ENCODE measurements around the gene MTF1. TPM values are rescaled to one million over a fixed set of nuclear protein-coding genes. Genes with fewer than 3 reads are reported as not detected.

The MTF1 gene
- total and polyA plus RNA-seq, 10 donors: 1.3 to 49.8 (median 11.4) TPM

DNA sequence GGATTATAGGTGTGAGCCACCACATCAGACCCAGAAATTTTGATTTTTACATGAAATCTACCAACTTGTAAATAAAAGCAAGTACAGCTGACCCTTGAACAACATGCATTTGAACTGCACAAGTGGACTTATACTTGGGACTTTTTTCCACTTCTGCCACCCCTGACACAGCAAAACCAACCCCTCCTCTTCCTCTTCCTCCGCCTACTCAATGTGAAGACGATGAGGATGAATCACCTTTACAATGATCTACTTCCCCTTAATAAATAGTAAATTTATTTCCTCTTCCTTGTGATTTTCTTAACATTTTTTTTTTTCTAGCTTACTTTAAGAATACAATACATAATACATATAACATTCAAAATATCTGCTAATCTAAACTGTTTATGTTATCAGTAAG, 33.9 kb downstream of the MTF1 start:
- peaks cover 0 to 98% (median 64%) of the 10 kb centered on the region in 6 donors for H3K36me3 ChIP-seq
- no peak overlapping the region for H3K4me3 ChIP-seq
- TF ChIP-seq POLR2AphosphoS5 (IDR thresholded peaks at IDR 0.05) (no peak), POLR2A (IDR thresholded peaks at IDR 0.05) (no peak)
- TF ChIP-seq, protein P1, sequence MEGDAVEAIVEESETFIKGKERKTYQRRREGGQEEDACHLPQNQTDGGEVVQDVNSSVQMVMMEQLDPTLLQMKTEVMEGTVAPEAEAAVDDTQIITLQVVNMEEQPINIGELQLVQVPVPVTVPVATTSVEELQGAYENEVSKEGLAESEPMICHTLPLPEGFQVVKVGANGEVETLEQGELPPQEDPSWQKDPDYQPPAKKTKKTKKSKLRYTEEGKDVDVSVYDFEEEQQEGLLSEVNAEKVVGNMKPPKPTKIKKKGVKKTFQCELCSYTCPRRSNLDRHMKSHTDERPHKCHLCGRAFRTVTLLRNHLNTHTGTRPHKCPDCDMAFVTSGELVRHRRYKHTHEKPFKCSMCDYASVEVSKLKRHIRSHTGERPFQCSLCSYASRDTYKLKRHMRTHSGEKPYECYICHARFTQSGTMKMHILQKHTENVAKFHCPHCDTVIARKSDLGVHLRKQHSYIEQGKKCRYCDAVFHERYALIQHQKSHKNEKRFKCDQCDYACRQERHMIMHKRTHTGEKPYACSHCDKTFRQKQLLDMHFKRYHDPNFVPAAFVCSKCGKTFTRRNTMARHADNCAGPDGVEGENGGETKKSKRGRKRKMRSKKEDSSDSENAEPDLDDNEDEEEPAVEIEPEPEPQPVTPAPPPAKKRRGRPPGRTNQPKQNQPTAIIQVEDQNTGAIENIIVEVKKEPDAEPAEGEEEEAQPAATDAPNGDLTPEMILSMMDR (IDR thresholded peaks at IDR 0.05 in 8 of 11, conservative IDR thresholded peaks at IDR 0.05 in 3 of 11): no peak
- intact Hi-C loops (cut with DNase I; ENCODE audit: low total_unique reads): no loop called here
- H3K27ac ChIP-seq: peak overlapping the region in 3 of 8 donors; percentile 60 to 69 (median 63)
- peaks cover 0 to 21% (median 1%) of the 10 kb centered on the region in 6 donors for H3K4me1 ChIP-seq
- no peaks in the 10 kb centered on the region for H3K27me3 ChIP-seq (replicated peaks in 1 of 7)
- DNase-seq: no peak
- 24 to 39% (median 30%) methylated on average over 2 of the region's 2 CpGs for WGBS, 5 donors
- no peaks in the 10 kb centered on the region for H3K9me3 ChIP-seq

DNA sequence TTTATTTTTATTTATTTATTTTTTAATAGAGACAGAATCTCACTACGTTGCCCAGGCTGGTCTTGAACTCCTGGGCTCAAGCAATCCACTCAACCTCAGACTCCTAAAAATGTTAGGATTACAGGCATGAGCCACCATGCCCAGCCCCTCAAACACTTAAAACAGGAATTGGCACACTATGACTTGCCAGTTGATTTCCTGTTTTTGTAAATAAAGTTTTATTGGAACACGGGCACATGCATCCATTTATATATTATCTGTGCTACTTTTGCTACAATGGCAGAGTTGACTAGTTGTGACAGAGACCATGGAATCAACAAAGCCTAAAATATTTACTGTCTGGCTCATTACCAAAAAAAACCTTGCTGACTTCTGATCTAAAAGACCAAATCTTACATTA, 35.4 kb downstream of the MTF1 start:
- Histone ChIP-seq H3K4me3 (no peak overlapping the region), H3K27ac (no peak overlapping the region), H3K9me3 (no peaks in the 10 kb centered on the region), H3K36me3 (peaks cover 0 to 98% (median 60%) of the 10 kb centered on the region in 6 donors), H3K27me3 (replicated peaks in 1 of 7) (no peaks in the 10 kb centered on the region), H3K4me1 (peaks cover 0 to 34% (median 4%) of the 10 kb centered on the region in 6 donors)
- WGBS, 5 donors: 89 to 95% (median 94%) methylated on average over 2 of the region's 2 CpGs
- intact Hi-C loops (cut with DNase I; ENCODE audit: low total_unique reads): no loop called here
- TF ChIP-seq, protein P1 (IDR thresholded peaks at IDR 0.05 in 8 of 11, conservative IDR thresholded peaks at IDR 0.05 in 3 of 11): no peak
- no peak for TF ChIP-seq POLR2A (IDR thresholded peaks at IDR 0.05)
- no peak for TF ChIP-seq POLR2AphosphoS5 (IDR thresholded peaks at IDR 0.05)
- no peak for DNase-seq

DNA sequence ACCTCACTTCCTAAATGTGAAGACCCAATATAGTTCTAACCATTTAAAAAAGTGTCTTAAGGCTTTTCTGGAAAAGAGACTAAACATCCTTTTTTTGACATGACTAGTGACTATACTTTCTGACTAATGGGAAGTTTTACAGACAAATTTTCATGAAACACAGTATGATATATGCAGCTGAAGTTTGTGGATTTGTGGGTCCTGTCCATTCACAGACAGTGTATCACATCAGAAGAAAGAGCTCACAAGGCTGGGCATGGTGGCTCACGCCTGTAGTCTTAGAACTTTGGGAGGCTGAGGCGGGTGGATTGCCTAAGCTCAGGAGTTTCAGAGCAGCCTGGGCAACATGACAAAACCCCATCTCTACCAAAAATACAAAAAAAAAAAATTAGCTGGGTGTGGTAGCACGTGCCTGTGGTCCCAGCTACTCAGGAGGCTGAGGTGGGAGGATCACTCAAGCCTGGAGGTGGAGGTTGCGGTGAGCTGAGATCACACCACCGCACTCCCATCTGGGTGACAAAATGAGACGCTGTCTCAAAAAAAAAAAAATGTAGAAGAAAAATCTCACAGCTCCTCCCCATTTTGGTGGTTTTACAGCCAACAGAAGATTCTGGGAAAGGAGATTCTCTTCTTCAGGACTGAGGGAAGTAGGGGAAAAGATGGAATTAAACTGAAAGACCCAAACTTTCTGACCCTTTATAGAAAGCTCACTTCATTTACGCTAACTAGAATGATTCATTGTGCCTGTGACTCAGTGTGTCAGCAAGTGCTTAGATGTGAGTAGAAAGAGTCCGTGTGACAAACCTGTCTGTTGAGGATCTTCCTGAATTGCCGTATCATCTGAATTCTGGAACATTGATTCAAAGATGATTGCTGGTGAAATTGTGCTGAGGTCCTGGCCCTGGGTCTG, 36.2 kb downstream of the MTF1 start:
- peaks cover 0 to 98% (median 56%) of the 10 kb centered on the region in 6 donors for H3K36me3 ChIP-seq
- H3K4me3 ChIP-seq: no peak overlapping the region
- no peak for TF ChIP-seq POLR2AphosphoS5 (IDR thresholded peaks at IDR 0.05)
- no peak for TF ChIP-seq POLR2A (IDR thresholded peaks at IDR 0.05)
- peaks cover 0 to 36% (median 4%) of the 10 kb centered on the region in 6 donors for H3K4me1 ChIP-seq
- no peak for DNase-seq
- H3K27me3 ChIP-seq (replicated peaks in 1 of 7): no peaks in the 10 kb centered on the region
- 84 to 92% (median 87%) methylated on average over 9 of the region's 9 CpGs for WGBS, 5 donors
- no peaks in the 10 kb centered on the region for H3K9me3 ChIP-seq
- intact Hi-C loops (cut with DNase I; ENCODE audit: low total_unique reads): no loop called here
- H3K27ac ChIP-seq: no peak overlapping the region

DNA sequence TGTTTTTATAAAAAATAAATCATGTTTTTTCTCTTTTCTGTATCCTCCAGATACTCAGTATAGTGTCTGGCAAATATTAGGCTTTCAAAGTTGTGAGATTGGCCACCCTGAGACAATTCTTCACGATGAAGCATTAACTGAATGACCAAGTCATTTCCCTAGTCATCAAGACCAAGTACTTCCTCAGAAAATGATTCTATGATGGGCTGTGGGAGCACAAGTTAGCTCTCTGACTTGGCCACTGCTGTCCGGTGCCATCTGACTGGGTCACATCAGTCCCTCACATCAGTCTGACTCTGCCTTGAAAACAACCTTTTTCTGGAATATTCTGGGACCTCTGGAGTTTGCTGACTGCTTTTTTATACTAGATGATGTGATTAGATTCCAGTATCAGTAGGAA, 37.9 kb downstream of the MTF1 start:
- TF ChIP-seq POLR2A (IDR thresholded peaks at IDR 0.05) (no peak), POLR2AphosphoS5 (IDR thresholded peaks at IDR 0.05) (no peak)
- TF ChIP-seq, protein P1 (IDR thresholded peaks at IDR 0.05 in 8 of 11, conservative IDR thresholded peaks at IDR 0.05 in 3 of 11): no peak
- intact Hi-C loops (cut with DNase I; ENCODE audit: low total_unique reads): no loop called here
- Histone ChIP-seq H3K4me3 (no peak overlapping the region), H3K36me3 (peaks cover 0 to 98% (median 60%) of the 10 kb centered on the region in 6 donors), H3K9me3 (no peaks in the 10 kb centered on the region), H3K27ac (no peak overlapping the region), H3K27me3 (replicated peaks in 1 of 7) (no peaks in the 10 kb centered on the region), H3K4me1 (peaks cover 0 to 35% (median 4%) of the 10 kb centered on the region in 6 donors)
- WGBS, 5 donors: 82 to 94% (median 91%) methylated on average over 2 of the region's 2 CpGs
- no peak for DNase-seq

Measured in spleen (tissue), 11 donors.